ENCODE results near the gene TTC3.

Gene TTC3

DNA sequence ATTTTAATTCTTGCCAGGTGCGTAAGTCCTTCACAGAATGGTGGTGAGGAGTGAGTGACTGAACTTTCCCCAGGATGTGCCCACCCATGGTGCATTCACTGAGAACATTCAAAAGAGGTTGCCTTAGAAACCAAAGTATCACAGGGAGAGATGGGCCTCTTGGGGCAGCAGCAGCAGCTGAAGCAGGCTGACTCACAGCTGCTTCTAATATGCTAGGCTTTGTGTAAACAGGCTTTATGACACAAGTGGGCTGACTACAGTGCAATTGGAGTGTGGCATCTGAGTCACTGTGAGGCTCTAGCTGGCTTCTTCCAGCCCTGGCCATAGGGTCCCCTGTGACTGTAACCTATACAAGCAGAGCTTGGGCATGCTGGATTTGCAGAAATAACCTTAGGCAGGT lies 12.8 kb upstream of the TTC3 start:
- peak; percentile 87 for DNase-seq (ENCODE audit: low read depth)

DNA sequence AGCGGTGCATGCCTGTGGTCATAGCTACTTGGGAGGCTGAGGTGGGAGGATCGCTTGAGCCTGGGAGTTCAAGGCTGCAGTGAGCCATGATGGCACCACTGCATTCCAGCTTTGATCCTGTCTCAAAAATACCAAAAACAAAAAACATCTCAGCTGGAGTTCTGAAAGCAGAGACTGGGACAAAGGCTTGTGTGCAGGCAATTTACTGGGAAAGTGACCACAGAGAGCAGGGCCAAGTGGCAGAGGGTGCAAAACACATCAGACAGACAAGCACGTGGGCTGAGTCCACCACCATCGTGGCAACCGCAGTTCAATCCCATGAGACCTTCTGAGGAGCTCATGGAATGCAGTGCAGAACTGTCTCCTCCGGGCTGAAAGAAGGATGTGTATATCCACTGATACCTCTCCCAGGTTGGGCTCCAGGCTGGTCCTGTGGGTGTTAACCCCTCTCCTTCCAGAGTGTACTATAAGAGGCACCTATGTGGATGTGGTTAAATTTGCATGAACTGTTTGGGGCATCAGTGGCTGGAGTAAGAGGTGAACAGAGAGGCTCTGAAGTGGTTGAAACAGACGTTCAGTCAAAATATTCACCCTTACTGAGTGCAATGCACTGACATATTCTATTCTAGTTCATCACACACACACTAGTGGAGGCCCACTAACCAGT lies 11.0 kb upstream of the TTC3 start:
- no peak for DNase-seq (ENCODE audit: low read depth)

DNA sequence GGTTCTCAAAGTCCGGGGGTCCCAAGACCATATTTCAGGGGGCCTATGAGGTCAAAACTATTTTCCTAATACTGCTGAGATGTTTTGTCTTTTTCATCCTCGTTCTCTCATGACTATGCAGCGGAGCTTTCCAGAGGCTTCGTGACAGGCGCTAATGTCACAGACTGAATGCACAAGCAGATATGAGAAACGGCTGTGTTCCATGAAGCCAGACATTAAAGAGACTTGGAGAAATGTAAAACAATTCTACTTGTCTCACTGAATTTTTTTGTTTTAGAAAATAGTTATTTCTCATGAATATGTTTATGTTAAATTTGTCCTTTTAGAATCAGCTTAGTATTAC lies 10.5 kb upstream of the TTC3 start:
- DNase-seq (ENCODE audit: low read depth), result no peak

DNA sequence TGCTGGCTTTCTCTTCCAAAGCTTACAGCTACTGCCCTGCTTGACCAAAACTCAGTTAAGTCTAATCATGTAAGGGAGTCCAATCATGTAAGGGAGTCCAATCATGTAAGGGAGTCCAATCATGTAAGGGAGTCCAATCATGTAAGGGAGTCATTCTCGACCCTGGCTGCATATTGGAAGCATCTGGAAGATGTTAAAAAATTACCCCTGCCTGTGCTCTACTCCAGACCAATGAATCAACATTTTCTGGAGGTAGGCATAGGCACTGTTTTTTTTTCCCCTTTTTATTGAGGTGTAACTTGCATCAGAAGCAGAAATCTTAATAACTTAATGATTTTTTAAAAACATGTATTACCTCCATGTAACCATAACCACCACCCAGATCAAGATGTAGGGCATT lies 9.6 kb upstream of the TTC3 start:
- no peak for DNase-seq (ENCODE audit: low read depth)

DNA sequence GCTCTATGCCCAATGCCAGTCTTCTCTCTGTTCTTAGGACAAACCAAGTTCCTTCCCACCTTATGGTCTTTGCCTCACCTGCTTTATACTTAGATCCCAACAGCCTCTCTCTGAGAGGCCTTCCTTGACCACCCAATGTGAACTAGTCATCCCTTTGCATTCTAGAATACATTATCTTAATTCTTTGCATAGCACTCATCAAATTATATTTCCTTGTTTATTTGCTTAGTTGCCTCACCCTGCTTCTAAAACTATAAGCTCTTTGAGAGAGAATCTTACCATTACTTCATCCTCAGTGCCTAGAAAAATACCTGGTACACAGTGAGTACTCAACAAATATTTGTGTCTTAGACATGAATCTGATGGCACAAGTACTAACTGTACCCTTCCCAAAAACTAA lies 8.2 kb upstream of the TTC3 start:
- DNase-seq (ENCODE audit: low read depth), result no peak

DNA sequence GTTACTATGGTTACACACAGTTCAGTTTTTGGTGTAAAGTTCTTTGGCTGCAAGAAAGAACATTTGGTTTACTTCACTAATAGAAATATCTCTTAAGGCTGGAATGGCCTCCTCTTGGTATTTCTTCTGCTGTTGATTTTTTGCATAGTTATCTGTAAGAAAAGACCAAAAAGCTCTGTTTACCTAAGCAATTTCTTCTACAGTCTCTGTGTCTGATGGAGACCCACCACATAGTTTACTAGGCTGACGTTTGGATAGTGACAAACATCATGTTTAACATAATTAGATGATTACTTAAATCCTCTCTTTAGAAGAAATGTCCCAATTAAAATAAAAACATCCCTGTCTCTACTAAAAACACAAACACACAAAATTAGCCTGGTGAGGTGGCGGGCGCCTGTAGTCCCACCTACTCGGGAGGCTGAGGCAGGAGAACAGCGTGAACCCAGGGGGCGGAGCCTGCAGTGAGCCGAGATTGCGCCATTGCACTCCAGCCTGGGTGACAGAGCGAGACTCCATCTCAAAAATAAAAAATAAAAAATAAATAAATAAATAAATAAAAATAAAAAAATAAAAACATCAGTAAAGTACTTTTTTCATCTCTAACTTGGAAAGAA lies 7.4 kb upstream of the TTC3 start:
- no peak for DNase-seq (ENCODE audit: low read depth)

DNA sequence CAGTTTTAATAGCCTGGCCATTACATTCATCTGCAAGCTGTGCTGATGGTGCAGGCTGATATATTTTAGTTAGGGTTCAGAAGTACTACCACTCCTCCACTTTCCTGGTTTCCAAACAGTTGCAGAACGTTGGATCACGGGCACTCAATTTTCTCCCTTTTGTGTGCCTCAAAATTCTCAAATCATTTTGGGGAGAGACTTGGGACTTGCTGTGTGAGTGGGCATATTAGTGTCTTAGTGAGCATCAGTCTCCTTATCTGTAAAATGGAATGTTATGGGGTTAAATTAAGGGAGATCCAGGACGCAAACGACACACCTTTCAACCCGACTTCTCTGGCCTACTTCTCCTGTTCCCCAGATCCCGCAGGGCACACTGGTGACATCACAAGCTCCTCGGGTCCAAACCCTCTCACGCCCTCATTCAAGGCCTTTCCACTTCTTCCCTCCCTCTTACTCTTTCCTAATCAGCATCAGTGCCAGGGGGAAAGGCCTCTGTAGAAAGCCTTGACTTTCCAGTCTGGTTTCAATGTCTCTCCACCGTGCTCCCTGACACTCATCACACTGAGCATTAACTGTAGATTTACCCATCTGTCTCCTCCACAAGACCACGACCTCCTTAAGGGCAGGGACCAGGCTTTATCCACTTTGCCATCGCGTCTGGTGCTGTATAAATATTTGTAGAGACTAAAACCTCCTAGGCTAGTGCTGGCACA lies 1.3 kb upstream of the TTC3 start:
- DNase-seq (ENCODE audit: low read depth), result peak; percentile 61

DNA sequence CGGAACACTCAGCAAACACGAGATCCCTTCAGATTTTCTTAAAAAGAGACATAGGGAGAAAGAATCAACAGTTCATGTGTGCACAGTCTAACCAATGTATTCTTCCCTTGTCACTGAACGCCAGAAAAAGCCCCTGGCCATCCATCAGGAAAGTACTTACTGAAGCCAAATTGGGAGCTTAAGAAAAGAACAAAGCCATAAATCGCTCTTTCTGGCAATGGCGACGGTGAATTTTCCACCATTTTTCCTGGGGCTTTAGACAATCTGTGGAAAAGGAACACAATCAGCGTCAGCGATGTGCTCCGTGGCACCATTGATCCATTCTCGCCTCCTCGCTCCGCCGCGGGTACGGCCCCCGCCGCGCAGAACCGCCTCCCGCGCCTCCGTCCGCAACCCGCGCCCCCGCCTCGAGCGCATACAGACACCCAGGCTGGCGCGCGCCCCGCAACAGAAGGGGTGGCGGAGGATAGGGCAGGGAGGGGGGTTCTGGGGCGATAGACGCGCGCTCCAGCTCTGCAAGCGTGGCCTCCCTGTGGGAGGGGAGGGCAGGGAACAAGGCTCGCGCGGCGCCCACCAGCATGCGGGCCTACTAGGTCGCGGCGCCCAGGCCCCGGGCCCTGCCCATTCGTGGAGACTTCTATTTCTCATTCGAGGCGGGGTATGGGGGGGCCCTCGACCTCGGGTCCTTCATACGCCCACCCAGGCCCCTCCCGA lies 623 bp upstream of the TTC3 start:
- DNase-seq (ENCODE audit: low read depth), result no peak

DNA sequence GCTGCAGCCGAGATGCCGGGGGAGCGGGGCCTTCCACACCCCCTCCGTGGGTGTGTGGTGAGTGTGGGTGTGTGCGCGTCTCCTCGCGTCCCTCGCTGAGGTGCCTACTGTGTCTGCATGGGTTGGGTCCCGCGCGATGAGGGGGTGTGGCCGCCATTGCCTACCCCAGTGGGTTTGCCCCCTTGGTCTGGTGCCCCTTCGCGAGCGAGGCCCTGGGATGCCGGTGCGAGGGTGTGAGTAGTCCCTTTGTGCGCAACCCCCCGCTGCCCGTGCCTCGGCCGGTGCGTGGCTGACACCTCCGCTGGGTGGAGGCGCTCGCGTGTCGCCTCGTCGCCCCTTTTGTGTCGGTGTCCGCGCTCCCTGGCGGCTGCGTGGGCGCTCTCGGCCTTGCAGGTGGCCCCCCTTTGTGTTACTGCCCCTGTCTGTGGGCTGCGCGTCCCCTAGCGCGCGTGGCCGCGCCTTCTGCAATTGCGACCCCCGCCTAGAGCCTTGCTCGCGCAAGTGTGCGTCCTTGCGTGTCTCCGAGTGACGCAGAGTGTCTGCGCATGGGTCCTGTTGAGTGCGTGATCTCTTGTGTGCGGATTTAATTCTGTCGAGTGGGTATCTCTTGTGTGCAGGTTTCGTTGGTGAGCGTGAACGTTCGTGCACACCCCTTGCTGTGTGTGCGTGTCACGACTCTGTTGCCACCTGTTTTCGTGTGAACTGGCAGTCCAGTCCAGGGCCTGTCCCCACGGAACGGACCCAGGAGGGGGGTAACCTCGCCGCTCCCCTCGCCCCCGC lies 553 bp downstream of the TTC3 start:
- no peak for DNase-seq (ENCODE audit: low read depth)

DNA sequence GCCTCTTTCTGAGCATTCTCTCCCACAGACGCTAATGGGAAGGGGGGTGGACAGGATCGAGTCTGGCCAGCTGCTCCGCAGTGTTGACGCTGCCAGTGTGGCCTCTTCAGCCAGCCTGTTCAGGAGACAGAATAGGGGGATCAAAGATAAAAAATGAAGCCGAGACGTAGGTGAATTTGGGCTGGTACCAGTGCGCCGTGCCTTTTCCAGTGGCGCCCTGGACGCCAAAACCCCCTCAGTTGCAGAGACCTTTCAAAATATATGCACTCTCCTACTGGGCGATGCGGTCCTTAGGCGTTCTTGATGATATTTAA lies 1.1 kb downstream of the TTC3 start:
- DNase-seq (ENCODE audit: low read depth), result no peak

DNA sequence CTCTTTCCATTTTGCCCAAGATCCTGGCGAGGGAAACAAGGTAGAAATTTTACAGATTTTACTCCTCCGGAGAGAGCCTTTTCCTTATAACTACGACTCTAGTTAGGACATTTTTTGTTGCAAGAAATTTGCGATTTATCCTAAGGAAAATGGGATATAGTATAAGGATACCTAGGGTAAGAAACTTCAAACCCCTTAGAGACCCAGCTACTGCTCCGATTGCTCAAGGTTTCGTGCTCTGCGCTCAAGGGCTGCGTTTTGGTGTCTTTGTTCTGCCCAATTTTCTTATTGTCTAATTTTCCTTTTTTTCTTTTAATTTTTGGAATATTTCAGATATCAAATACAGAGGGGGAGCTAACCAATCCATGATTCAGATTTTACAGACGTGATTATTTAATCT lies 1.5 kb downstream of the TTC3 start:
- DNase-seq (ENCODE audit: low read depth), result no peak

DNA sequence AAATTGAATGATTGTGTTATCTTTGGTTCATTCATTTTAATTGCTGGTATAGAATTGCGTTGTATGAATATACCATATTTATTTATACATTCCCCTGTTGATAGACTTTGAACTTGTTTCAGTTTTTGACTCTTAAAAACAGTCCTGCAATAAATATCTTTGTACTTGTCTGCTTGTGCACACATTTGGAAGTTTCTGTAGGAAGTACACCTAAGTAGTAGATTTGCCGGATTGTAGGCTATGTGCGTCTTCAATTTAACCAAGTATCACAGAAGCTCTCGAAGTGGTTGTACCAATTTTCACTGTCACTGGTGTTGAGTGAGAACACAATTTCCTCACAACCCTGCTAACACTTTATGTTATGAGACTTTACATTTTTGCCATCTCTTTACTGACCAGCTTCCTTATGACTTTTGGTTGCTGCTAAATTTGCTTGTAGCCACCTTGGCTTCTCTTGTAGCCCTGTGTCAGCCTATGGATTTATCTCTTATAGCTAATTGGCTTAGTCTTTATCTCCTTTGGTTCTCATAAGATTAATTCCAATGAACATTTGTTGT lies 2.2 kb downstream of the TTC3 start:
- no peak for DNase-seq (ENCODE audit: low read depth)

DNA sequence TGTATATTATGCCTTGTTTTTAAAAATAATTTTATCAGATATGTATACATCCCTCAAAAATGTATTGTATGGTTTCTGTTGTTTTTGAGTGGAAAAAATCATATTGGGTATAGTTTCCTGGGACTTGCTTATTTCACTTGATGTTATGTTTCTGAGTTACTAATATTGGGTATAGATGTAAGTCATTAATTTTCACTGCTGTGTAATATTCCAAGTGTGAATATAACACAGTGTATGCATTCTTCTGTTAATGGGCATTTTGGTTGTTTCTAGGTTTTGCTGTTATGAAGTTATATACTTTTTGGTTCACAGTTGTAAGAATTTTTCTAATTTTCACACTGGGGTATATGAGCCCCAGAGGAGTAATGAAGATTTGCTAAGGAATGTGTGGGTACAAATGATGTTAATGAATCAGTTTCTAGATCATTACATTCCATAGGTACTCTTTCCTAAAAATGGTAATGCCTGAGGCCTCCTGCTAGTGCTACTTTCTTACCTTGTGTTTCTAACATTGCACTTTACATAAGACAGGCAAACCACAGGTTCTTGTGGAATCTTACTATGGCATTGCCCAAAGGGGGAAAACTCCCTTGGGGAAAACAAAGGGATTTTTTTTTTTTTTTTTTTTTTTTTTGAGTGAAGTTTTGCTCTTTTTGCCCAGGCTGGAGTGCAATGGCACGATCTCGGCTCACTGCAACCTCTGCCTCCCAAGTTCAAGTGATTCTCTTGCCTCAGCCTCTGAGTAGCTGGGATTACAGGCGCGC lies 3.2 kb downstream of the TTC3 start:
- no peak for DNase-seq (ENCODE audit: low read depth)

DNA sequence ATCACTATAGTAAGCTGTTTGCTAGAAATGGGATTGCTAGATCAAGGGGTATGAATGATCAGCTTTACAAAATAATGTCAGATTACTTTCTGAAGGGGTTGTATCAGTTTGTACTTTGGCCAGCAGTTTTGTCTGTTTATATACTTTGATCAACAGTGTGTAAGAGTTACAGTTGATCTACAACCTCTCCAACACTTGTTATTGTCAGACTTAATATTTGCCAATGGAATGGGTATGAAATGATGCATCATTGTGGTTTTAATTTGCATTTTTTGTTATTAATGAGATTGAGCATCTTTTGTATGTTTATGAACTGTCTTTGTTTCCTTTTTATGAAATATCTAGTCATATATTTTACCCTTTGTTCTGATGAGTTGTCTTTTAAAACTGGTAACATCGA lies 4.3 kb downstream of the TTC3 start:
- no peak for DNase-seq (ENCODE audit: low read depth)

DNA sequence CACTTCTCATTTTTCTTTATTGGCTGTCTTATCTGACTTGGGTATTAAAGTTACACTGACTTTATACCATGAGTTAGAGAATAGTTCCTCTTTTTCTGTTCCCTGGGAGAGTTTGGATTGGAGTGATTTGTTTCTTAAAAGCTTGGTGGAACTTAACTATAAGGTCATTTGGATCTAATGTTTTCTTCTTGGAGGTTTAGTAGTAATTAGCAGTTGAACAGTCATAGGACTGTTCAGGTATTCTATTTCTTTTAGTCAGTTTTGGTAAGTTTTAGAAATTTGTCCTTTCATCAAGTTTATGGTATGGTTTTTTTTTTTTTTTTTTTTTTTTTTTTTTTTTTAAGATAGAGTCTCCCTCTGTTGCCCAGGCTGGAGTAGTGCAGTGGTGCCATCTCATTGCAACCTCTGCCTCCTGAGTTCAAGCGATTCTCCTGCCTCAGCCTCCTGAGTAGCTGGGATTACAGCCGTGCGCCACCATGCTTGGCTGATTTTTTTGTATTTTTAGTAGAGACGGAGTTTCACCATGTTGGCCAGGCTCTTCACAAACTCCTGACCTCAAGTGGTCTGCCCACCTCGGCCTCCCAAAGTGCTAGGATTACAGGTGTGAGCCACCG lies 6.3 kb downstream of the TTC3 start:
- DNase-seq (ENCODE audit: low read depth), result no peak

DNA sequence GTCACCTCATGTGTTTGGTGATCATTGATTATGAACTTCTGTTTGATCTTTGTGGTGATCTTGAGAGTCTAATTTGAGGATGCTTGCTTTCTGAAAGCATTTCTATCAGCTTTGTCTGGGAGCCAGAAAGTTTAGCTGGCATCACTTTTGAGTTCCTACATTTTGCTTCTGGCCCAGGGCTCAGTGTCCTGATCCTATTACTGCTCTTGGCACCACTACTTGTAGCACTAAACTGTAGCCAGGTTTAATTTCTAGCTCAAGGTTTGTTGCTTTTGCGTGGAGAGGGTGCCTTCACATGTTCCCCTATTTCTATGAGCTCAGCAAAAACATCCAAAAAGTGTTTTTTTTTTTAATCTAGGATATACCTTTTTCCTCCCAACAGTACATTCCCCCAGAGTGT lies 9.3 kb downstream of the TTC3 start:
- no peak for DNase-seq (ENCODE audit: low read depth)

DNA sequence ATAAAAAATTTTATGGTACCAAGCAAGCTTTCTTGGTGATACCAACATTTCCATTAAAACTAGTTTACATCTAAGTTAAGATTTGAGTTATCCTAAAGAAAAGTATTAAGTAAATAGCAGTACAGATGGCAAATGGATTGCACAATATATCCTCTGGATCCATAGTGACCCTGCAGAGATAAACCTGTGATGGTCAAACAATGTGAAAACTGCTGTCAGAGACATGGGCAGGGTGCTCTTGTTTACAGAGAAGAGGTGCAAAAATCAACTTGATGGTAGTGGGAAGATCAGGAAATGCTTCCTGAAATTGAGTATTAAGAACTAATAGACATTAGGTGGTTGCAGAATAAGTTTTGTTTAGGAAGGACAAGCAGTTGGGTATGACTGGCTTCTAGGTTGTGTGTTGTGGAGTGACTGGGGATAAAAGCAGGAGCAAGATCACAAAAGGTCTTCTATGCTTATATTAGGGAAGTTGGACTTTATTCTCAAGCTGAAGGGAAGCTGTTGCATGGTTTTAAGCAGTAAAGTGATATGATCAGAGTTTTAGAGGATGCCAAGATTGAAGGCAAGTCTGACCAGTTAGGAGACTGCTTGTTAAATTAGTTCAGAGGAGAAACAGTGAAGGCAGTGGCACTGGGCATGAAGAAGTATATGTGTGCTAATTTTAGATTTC lies 9.9 kb downstream of the TTC3 start:
- DNase-seq (ENCODE audit: low read depth), result no peak

DNA sequence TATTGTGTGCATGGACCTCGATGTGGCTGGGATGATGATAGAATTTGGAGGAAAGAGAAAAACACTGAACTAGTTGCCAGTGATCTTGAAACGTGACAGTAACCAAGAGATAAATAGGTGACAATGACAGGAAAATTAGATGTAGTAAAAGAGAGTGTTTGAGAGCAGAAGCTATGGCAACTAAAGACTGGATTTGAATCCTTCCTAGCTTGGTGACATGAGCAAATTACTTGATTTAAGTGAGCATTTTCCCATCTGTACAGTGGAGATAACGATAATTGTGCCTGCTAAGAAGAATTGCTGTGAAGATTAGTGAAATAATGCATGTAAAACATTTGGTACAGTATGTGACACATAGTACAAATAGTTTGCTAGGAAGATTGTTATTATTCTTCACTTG lies 12.7 kb downstream of the TTC3 start:
- DNase-seq (ENCODE audit: low read depth), result no peak

DNA sequence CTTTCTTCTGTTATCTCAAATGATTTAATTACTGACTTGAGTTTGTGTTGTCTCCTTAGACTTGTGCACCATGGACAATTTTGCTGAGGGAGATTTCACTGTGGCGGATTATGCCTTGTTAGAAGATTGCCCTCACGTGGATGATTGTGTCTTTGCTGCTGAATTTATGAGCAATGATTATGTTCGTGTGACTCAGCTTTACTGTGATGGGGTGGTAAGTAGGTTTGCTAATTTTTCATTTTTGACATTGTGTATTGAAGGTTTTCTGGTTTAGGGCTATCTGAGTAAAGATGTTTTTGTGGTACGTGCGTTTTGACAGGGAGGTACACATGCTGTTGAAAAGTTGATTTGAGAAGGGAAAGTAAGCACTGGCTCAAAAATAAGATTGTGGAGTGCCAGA lies 14.1 kb downstream of the TTC3 start:
- DNase-seq (ENCODE audit: low read depth), result no peak

DNA sequence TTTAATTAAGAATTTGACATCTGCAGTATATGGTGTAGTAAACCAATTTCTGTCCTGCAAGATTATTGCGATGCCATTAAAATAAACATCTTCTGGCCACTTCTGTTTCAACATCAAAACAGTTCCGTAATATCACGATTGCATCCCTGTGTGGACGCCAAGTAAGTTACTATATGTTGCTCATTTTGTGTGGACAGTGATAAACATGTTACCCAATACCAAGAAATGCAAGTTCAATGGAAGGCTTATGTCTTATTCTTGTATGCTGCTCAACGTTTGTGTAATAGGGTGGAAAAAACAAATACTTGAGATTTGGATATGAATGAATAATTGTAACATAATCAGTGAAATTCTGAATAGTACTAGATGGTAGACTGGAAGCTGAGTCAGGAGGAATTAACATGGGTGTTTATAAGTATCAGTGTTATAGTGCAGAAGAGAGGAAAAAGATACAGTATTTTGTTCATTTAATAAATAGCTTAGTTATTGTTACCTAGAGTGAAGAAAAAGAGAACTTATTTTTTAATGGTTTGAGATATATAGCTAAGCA lies 15.2 kb downstream of the TTC3 start:
- no peak for DNase-seq (ENCODE audit: low read depth)

Data from GM04503 (cell line).